Tibial artery (tissue), 4 donors: Measurements from ENCODE around the gene PRRC2A.

ENCODE experiments used
- DNase-seq, 2 donors: peaks; one replicate each; pipeline ENCODE4 v3.0.0-alpha.2; 2019
- H3K27ac ChIP-seq, 2 donors: fragments of 200-600 bp; sonication (generic) in 1 of 2; 1 replicate in 1 of 2; 2 replicates in 1 of 2; pipeline ENCODE4 v1.5.1; 2018 to 2019; ENCODE audit warnings: mild to moderate bottlenecking in 1 of 2
- H3K27me3 ChIP-seq, 2 donors: fragments of 200-600 bp; sonication (generic) in 1 of 2; one replicate each; pipeline versions ENCODE4 v1.5.1 to v1.6.0; 2016 to 2019
- H3K36me3 ChIP-seq, 3 donors: fragments of 200-600 bp; sonication (generic) in 2 of 3; one replicate each; pipeline ENCODE4 v1.5.1; 2016 to 2019; ENCODE audit warnings: mild to moderate bottlenecking in 2 of 3
- H3K4me1 ChIP-seq, 4 donors: fragments of 200-600 bp; sonication (generic) in 2 of 4; 1 replicate in 3 of 4; 2 replicates in 1 of 4; pipeline ENCODE4 v1.5.1; 2016 to 2019
- H3K4me3 ChIP-seq, 2 donors: fragments of 200-600 bp; sonication (generic) in 1 of 2; 1 replicate in 1 of 2; 2 replicates in 1 of 2; pipeline ENCODE4 v1.5.1; 2018 to 2019; ENCODE audit warnings: mild to moderate bottlenecking in 2 of 2
- H3K9me3 ChIP-seq, 3 donors: fragments of 200-600 bp; sonication (generic) in 1 of 3; one replicate each; pipeline ENCODE4 v1.5.1; 2016 to 2019
- intact Hi-C: fragments of 100-400 bp; cut with DNase I; formaldehyde crosslinking; loops from one replicate; pipeline ENCODE4 v1.15.0; 2023; ENCODE audit warnings: low total_unique reads
- TF ChIP-seq, protein P1 (sequence below), 2 experiments: fragments of 200-600 bp in 1 of 2; fragments of 450-650 bp in 1 of 2; IDR thresholded peaks; one replicate each; pipeline ENCODE4 v1.5.1; 2017 to 2019; ENCODE audit warnings: antibody characterized with exemption in 2 of 2, mild to moderate bottlenecking in 1 of 2, moderate library complexity in 1 of 2

The PRRC2A gene

GRCh38 chr6:31582230-31582643 lies 38.3 kb upstream of the PRRC2A start, which contains the start of gene LTB:
TSS of gene LTB (minus strand) at chr6:31582424. CDS start at chr6:31582417, 7 bp downstream.
- Histone ChIP-seq H3K4me1 (peaks cover 0 to 16% (median 11%) of the 10 kb centered on the region in 4 donors), H3K27me3 (peaks cover 0 to 10% of the 10 kb centered on the region in 2 donors), H3K4me3 (peak within 1 kb of the TSS; percentile 61 to 66), H3K27ac (peak within 1 kb of the TSS; percentile 56 to 76), H3K36me3 (no peaks in the 10 kb centered on the region), H3K9me3 (no peaks in the 10 kb centered on the region)
- TF ChIP-seq, protein P1, sequence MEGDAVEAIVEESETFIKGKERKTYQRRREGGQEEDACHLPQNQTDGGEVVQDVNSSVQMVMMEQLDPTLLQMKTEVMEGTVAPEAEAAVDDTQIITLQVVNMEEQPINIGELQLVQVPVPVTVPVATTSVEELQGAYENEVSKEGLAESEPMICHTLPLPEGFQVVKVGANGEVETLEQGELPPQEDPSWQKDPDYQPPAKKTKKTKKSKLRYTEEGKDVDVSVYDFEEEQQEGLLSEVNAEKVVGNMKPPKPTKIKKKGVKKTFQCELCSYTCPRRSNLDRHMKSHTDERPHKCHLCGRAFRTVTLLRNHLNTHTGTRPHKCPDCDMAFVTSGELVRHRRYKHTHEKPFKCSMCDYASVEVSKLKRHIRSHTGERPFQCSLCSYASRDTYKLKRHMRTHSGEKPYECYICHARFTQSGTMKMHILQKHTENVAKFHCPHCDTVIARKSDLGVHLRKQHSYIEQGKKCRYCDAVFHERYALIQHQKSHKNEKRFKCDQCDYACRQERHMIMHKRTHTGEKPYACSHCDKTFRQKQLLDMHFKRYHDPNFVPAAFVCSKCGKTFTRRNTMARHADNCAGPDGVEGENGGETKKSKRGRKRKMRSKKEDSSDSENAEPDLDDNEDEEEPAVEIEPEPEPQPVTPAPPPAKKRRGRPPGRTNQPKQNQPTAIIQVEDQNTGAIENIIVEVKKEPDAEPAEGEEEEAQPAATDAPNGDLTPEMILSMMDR (IDR thresholded peaks at IDR 0.05) = no peak
- DNase-seq = no peak
- intact Hi-C loops = no loop called here

- H3K4me3 ChIP-seq = no peak overlapping the region
- intact Hi-C loops = no loop called here
- H3K27ac ChIP-seq = no peak overlapping the region
- H3K9me3 ChIP-seq = no peaks in the 10 kb centered on the region
- peaks cover 0 to 23% of the 10 kb centered on the region in 2 donors for H3K27me3 ChIP-seq
- no peak for DNase-seq
- TF ChIP-seq, protein P1 (IDR thresholded peaks at IDR 0.05) = no peak
- H3K36me3 ChIP-seq = no peaks in the 10 kb centered on the region
- peaks cover 0 to 14% (median 10%) of the 10 kb centered on the region in 4 donors for H3K4me1 ChIP-seq
These were observed 35.0 kb upstream of the PRRC2A start for GRCh38 chr6:31585491-31585890.

- Histone ChIP-seq H3K9me3 (no peaks in the 10 kb centered on the region), H3K27ac (no peak within 1 kb of the TSS), H3K36me3 (no peaks in the 10 kb centered on the region), H3K4me3 (no peak within 1 kb of the TSS), H3K4me1 (peaks cover 0 to 13% (median 8%) of the 10 kb centered on the region in 4 donors), H3K27me3 (peaks cover 0 to 23% of the 10 kb centered on the region in 2 donors)
- peak in 1 of 2 donors; percentile 47 for DNase-seq
- intact Hi-C loops = no loop called here
- TF ChIP-seq, protein P1 (IDR thresholded peaks at IDR 0.05) = no peak
These were observed 34.5 kb upstream of the PRRC2A start, which contains the start of gene LST1 for GRCh38 chr6:31586008-31586407. TSS of gene LST1 (plus strand) at chr6:31586277. CDS start at chr6:31587300, 1,023 bp downstream.

DNA sequence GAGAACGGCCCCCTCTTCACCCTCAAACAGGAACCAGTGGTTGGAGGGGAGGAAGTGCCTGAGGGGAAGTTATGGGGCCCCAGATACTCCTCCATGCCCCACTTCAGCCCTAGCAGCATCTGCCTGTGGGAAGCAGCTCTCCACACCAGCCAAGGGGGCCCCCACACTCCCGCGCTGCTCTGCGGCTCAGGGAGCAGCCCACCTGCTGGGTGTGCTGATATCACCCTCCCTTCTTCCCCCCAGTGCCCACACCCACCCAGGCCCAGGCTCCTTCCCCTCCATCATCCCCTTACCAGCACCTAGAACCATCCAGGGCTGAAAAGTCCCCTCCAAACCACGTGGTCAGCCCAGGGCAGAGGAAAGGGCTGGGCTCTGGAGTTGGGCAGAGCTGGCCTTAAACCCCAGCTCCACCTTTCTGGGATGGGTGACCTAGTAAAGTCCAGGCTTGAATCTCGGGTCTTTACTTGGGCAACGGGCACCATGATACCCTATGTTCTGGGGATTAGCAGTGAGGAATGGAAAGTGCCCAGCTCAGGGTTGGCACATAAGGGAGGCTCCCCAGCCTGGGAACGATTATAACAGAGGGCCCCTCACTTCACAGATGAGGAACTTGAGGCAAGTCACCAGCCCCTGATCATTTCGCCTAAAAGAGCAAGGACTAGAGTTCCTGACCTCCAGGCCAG lies 33.8 kb upstream of the PRRC2A start:
- H3K27ac ChIP-seq = no peak overlapping the region
- no peak overlapping the region for H3K4me3 ChIP-seq
- DNase-seq = no peak
- intact Hi-C loops = no loop called here
- TF ChIP-seq, protein P1 (IDR thresholded peaks at IDR 0.05) = no peak
- H3K36me3 ChIP-seq = no peaks in the 10 kb centered on the region
- peaks cover 0 to 23% of the 10 kb centered on the region in 2 donors for H3K27me3 ChIP-seq
- peaks cover 0 to 7% (median 4%) of the 10 kb centered on the region in 4 donors for H3K4me1 ChIP-seq
- H3K9me3 ChIP-seq = no peaks in the 10 kb centered on the region

- Histone ChIP-seq H3K4me1 (no peaks in the 10 kb centered on the region), H3K27me3 (peaks cover 0 to 23% of the 10 kb centered on the region in 2 donors), H3K4me3 (no peak overlapping the region), H3K36me3 (no peaks in the 10 kb centered on the region), H3K27ac (no peak overlapping the region), H3K9me3 (no peaks in the 10 kb centered on the region)
- intact Hi-C loops = no loop called here
- TF ChIP-seq, protein P1 (IDR thresholded peaks at IDR 0.05) = no peak
- DNase-seq = no peak
These were observed 32.4 kb upstream of the PRRC2A start for GRCh38 chr6:31587791-31588777.
